Stimulated activated CD8-positive, alpha-beta memory T cell treated with anti-CD3 and anti-CD28 coated beads, Interleukin-2, amount 100 ng/mL, for 1 hour (primary cell): ENCODE results near the gene CCR9.

ENCODE experiments used
- DNase-seq, 2 donors: peaks; one replicate each; pipeline ENCODE4 v3.0.0-alpha.2; 2020; ENCODE audit warnings: low read depth in 2 of 2

The CCR9 gene

DNA sequence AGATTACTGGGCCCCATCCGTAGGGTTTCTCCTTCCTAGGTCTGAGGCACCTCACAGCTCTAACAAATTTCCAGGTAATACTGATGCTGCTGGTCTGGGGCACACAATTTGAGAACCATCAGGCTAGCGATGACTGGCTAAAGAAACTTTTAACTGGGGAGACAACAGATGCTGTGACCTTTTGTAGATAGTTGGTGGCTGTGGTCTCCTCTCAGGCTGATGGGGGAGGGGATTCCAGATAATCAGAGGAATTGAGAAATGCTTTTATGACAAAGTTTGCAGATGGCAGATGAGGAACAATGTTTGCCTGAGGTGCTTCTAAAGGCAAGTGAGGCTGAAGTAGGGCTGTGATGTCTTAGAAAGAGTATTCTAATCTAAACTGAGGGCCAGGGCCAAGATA, 13.8 kb upstream of the CCR9 start:
- DNase-seq: no peak

DNA sequence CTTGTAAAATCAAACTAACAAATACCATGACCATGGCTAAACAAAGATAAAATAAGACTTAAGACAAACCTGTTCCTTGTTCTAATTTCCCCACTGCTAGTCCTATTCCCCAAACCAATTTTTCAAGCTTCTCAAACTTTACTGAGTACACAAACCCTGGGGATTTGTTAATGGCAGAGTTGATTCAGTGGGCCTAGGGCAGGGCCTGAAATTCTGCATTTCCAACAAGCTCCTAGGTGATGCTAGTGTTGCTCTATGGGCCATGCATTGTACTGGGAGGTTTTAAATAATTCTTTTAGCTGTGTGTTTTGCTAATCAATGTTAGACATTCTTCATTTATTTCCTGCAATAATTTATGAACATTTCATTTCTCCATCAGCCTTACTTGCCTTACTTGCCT, 13.3 kb upstream of the CCR9 start:
- no peak for DNase-seq

DNA sequence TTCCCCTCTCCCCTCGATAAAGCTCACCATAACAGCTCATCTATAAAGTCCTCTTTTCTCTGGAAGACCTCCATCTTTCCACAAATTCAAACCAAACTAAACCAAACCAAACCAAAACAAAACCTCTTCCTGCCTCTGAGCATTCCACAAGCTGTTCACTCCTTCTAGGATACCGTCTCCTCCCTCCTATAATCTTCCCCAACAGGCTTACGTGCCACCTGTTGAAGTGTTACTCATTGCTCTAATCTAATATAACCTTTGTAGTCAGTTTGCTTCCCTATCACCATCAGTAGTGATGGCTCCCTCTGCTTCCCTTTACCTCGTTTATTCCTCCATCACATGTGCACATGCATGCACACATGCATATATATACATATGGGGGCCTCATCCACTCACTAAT, 12.7 kb upstream of the CCR9 start:
- no peak for DNase-seq

DNA sequence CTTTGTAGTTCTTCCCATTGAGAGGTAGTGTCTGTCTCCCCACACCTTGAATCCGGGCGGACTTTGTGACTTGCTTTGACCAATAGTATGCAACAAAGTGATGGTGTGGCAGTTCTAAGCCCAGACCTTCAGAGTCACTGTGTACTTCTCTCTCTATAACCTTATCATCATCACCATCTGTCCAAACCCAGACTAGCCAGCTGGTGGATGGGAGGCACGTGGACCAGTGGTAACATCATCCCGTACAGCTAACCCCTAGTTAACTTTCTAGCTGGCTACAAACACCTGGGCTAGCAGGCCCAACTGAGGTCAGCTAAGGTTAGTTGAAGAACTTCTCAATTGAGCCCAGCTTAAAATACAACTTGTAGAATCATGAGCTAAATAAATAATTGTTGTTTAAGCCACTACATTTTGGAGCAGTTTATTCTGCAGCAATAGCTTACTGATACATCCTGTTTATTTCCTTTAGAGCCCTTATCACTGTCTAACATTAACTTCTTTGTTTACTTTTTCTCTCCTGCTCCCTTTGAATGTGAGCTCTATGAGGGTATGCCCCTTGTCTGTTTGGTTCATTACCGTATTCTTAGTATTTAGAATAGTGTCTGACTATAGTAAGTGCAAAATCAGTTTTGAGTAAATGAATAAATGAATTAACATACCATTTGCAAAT, 11.5 kb upstream of the CCR9 start:
- no peak for DNase-seq

DNA sequence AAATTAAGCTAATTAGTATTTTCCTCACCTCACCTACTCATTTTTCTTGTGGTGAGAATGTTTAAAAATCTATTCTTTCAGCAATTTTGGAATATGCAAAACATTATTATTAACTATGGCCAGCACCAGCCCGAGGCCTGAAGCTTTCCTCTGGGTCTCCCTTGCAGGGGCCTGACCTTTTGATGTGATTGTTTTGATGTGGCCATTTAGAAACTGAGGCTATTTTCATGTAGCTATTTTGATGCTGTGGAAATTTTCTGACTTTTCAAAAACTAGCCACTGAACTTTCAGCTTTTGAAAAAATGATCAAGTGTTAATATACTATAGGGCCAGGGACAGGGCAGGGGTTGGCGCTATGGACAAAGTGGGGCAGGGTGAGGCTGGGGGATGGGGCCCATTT, 8.2 kb upstream of the CCR9 start:
- DNase-seq: no peak

DNA sequence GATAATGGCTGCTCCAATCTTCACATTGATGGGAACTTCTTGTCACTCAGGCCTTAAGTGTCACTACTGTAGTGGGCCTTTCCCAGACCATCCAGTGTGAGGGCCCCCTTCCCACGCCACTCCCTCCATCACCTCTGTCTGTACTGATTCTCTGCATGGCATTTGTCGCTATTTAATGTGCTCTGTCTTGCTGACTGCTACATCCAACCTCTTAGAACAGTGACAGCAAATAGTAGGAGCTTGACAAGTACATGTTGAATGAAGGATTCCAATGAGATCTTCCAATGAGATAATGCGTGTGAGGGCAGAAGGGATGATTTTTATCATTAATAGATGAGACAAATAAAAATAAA, 5.6 kb upstream of the CCR9 start:
- no peak for DNase-seq

DNA sequence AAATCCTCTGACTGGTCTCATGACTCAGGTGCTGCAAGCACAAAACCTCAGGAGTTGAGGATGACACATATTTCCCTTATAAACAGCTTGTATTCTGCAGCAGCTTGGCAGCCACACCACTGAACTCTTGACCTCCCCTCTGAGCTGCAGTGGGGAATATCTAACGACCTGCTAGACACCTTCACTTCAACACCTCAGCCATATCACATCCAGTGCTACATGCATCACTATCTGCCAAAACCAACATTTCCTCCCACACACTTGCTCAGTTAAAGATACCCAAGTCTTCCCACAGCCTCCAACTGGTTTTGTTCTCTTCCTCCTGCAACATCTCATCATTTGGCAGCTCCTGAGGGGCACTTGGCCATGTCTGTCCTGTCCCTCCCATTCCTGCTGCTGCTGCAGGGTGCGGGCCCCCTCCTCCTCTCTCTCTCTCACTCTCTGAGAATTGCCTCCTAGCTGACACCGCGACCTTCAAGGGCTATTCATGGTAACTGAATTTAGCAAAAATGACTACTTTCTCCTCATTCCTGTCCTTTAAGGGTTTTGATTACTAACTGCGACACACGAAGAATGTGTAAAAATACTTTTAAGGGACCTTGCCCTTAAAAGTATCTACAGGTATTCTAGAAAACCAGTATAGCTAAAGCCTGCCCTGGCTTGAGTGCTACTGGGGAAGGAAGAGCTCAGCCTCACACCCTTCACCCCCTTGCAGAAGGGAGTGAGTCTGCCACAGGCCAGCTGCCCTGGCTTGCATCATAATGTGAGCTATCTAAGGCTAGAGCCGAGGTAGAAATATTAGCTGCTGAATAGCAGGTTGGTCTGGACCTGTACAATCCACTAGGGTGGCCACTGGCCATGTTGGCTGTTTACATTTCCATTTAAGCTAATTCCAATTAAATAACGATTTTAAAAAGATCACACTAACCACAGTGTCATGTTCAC, 5.0 kb upstream of the CCR9 start:
- DNase-seq: peak; percentile 12 to 29

DNA sequence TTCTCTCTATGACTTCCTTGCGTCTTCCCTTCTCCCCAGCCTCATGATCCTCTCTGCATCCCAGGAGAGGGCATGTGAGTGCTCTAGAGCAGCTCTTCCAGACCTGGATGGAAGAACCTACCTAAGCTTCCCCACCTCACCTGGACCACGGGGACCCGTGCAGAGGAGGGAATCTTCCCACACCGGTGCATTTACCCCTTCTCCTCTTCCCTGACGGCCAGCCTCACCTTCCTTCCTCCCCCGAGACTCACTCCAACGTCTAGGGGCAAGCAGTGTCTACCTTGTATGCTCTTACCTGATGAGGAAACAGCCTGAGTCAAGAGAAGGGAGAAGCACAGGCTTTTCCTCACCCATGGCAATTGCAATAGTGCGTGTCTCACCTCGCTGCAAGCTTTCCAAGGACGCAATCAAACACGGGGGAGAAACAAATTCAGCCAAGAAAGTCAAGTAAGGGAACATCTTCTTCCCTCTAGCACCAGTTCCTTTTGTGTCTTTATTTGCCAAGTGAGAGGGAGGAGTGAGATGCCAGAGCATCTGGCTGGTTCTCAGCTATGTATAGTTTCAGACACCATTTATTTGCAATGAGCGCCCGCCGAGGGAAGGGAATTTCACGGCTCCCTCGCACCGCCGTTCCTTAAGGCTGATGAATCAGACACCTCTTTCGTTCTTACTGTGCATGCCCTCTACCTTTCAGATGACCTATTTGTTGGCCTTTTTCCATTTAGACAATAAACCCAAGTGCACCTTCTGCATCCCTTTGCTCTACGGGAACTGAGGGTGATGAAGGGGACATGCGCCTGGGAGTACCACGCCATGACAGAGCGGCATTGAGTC, 1.8 kb upstream of the CCR9 start:
- DNase-seq: no peak

DNA sequence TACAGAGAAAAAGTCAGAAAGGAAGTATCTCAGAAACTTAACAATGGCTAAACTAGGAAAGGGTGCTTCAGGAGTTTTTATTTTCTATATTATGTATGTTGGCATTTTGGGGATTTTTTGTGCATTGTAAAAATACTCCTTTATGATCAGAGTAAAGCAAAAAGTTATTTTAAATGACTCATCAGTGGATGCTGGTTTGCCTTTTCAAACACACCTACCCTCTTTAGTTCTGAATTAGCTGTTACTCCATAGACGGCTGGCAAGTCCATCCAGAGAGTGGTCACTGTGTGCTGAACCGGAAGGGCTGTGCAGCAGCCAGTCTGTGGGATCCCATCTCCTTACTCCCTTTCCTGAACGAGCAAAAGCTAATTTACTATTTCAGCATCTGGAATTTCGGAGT, 942 bp downstream of the CCR9 start:
- DNase-seq: no peak

DNA sequence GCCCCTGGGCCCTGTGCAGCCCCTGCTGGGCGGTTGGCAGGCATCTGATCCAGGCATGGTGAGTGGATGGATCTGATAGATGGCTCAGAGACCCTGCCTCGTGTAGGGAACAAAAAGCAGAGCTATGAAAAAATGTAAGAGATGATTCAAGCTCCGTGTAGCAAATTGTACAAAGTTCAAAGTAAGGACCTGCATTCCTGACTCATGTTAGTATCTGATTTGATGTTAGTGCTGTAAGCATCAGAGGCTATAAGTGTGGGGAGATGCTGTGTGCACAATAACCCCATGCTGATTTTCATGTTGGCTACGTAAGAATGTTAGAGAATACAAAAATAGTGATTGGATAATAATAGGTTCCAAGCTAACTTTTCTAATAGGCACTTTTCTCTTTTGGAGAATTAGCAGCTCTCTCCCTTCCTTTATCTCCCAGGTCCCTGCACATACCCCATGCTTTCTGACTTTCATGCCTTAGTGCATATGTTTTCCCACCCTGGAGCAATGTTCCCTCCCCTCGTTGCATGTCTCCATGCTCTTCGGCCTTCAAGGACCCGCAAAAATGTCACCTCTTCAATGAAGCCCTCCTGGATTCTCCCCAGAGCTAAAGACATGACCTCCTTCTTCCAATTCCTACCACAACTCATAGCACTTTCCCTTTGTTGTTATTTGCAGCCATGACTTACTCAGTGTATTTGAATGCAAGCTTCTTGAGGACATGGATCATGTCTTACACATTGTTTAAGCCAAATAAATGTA, 1.6 kb downstream of the CCR9 start:
- DNase-seq: no peak

DNA sequence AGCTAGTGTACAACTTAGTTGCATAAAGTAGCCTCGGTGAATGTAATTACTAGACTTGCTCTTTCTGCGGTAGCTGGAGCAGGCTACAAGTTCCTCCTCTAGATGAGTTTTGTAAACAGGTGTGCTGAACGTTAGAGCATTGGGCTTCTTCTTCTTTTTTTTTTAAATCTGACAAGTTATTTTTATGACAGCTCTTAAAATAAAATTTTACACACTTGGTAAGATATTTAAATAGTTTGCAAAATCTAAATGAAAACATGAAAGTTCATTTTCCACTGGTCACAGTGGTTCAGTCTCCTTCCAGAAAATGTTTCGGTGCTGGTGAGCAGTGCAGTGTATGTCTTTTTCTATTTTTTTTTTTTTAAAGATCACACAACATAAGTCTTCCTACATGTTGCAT, 3.0 kb downstream of the CCR9 start:
- DNase-seq: no peak

DNA sequence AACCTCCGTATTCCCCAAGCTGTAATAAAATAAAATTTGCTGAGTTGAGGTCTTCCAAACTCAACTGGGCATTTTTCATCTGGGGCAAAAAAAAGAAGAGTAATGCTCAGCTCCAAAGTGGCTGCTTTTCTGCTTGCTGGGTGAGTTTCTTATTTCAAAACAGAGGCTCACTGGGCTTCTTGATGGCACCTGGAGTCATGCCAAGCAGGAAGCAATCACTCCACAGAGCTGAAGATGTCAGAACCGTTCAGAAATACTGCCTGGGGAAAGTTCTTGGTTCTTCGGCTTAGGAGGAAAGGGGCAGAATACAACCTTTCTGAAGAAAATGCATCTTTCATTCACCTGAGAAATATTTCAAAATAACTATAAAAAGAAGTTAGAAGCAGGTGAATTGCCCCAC, 4.1 kb downstream of the CCR9 start:
- no peak for DNase-seq

DNA sequence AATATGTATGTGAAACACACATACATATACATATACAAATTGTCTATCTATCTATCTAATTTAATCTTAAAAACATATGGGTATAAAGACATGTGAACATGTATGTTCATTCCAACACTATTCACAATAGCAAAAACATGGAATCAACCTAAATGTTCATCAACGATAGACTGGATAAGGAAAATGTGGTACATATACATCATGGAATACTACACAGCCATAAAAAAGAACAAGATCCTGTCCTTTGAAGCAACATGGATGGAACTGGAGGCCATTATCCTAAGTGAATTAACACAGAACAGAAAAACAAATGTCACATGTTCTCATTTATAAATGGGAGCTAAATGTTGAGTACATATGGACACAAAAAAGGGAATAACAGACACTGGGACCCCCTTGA, 5.8 kb downstream of the CCR9 start:
- DNase-seq: no peak

DNA sequence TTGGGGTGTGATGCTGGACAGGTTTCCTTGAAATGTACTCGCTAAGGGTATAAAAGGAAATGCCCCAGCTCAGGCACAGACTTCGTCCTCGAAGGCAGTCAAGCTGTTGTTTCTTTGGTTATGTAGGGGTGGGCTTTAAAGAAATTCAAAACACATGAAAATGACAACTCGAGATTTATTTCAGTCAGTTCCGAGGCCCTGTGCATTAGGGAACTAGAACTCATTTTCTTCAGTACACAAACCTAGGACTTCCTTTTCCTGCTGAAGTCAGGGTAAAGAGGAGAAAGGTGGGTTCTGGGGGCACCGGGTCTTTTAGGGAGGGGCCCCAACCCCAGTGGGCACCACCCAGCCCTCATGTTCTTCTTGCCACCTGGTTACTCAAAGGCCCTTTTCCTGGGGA, 7.7 kb downstream of the CCR9 start:
- no peak for DNase-seq

DNA sequence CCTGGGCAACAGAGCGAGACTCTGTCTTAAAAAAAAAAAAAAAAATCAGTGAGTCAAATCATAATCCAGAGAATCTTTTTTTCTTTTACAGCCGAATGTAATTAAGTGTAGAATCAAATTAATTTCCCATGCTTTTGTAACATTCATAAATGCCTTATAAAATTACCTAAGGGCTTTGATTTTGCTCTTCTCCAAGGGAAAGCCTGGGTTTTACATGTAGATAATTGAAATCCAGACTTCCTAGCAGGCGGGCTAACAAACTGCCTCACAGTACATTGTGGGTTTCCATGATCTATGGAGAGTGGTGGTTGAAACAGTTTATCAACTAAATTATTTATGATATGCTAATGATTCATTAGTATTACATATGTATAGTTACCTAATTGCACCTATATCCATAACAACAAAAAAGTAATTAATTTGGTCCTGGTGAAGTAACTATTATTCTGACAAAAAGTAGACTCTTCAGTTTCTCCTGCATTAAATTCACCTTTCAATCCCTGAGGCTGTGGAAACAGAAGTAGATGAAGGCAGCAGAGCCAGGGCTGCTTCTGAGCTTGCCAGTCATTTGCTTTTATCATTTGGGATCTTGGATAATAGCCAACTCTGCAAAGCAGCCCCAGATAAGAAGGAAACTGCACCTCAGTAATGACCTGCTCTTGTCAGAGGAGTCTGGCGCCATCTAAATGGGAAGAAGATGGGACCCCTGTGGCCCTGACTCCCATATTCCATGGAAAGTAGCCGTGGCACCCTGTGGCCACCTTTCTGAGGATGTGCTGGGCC, 9.5 kb downstream of the CCR9 start:
- DNase-seq: no peak

DNA sequence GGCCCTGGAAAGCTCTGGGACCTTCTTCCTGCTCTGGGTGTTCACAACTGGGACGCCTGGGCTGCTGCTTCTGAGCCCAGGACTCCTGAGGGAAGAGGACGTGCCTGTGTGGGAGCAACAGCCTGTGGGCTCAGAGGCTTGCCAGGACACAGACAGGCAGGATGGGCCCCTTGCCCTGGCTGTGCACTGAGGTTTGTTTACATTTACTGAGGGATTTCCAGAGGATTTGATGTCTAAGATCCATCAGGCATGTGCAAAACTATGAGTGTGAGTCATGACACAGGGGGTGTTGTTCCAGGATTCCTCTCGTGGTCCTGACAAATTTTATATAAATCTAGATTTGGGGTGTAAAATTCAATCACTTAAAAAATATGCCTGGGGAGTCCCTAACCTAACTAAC, 10.6 kb downstream of the CCR9 start:
- no peak for DNase-seq

DNA sequence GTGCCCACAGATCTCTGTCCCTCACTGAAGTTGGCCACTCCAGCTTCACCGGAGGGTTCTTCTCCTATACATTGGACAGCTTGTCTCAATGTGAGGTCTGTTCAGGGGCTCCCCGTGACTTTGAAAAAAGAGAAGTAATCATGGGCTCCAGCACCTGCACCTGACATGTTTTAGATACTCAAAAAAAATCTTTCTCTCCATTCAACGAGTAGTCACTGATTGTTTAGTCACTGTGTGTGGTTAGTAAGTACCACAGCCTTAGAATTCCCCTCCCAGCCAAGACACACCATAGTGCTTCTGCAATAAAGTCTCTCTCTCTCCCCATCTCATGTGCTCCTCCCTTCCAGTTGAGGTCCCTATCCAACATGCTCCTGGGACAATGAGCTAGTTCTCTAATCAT, 18.6 kb downstream of the CCR9 start:
- no peak for DNase-seq

DNA sequence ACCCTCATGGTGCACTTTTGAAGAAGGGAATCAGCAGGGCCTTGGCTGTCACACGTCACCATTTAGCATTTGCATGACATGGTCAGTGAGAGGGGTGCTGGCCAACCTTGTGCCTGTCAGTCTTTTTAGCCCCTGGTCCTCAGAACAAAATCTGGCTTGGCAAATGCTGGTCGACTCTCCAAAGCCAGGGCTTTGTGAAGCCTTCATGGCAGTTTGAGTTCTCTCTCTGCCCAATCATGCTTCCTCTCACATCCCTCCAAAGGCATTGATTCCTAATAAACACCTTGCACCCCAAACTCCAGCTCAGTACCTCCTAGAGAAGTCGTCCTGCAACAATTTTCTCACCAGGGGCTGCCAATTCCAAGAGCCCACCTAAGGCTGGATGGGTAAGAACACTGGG, 19.4 kb downstream of the CCR9 start:
- DNase-seq: no peak

DNA sequence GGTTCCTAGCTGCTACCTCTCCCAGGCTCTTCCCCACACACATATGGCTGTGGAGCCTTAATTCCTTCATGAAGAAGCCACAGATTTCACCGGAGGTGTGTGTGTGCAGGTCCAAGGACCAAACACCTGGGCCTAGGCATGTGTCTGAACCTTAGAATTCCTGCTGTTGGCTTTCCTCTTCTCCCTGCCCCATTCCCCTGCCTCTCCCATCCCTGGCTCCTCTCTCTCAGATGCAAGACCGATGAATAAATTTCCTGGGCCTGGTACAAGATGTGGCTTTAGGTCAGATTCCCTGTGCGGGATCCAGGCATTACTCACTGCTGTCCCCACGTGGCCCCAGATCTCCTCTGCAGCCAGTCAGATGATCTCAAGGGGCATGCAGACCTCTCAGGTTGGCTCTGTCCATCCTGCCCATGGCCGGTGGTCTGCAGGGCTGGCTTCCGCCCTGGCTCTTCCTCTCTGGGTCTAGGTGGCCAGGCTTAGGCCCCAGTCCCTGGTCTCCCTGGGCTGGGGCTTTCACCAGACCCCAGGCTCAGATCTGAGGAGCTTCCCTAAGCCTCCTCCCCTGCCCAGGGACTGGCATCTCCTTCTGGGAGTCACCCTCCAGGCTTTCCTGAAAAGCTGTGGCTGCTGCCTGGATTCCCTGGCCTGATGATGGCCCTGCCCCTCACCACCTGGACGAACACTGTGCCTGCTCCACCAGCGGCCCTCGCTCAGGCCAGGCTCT, 20.5 kb downstream of the CCR9 start:
- DNase-seq: no peak
